ENCODE results near the gene CCS. TPM values are rescaled to one million over a fixed set of nuclear protein-coding genes. Genes with fewer than 3 reads are reported as not detected.
A peak's percentile ranks its signal among the peaks of the same experiment; 100 is the strongest.
"Not testable (repeated sequence)": the region's sequence is repeated elsewhere in the genome, so short reads cannot be mapped to it uniquely, and the experiment has no call there.

Gene CCS
- total RNA-seq, 1 donor from 2014 or later = 32.1 TPM

- Mint-ChIP-seq H3K4me3 (no peak overlapping the region), H3K36me3 (ENCODE audit: low read depth) (no peaks in the 10 kb centered on the region), H3K27ac (no peak overlapping the region), H3K27me3 (ENCODE audit: insufficient read depth) (peaks cover 21% of the 10 kb centered on the region), H3K4me1 (ENCODE audit: low read depth) (no peaks in the 10 kb centered on the region), H3K9me3 (no peaks in the 10 kb centered on the region)
- intact Hi-C loops (cut with micrococcal nuclease) = no loop called here
- no peak for DNase-seq (ENCODE audit: low spot score)
Observed at GRCh38 chr11:66564984-66565383, 28.0 kb upstream of the CCS start.

- H3K4me3 Mint-ChIP-seq = no peak overlapping the region
- peaks cover 29% of the 10 kb centered on the region for H3K27me3 Mint-ChIP-seq (ENCODE audit: insufficient read depth)
- no peaks in the 10 kb centered on the region for H3K9me3 Mint-ChIP-seq
- no peak for DNase-seq (ENCODE audit: low spot score)
- no peak overlapping the region for H3K27ac Mint-ChIP-seq
- H3K4me1 Mint-ChIP-seq (ENCODE audit: low read depth) = no peaks in the 10 kb centered on the region
- intact Hi-C loops (cut with micrococcal nuclease) = no loop called here
- H3K36me3 Mint-ChIP-seq (ENCODE audit: low read depth) = no peaks in the 10 kb centered on the region
Observed at GRCh38 chr11:66566221-66566620, 26.8 kb upstream of the CCS start.

GRCh38 chr11:66567787-66568123, 25.2 kb upstream of the CCS start:
- peaks cover 29% of the 10 kb centered on the region for H3K27me3 Mint-ChIP-seq (ENCODE audit: insufficient read depth)
- H3K27ac Mint-ChIP-seq = no peak overlapping the region
- H3K9me3 Mint-ChIP-seq = no peaks in the 10 kb centered on the region
- no peaks in the 10 kb centered on the region for H3K4me1 Mint-ChIP-seq (ENCODE audit: low read depth)
- H3K36me3 Mint-ChIP-seq (ENCODE audit: low read depth) = no peaks in the 10 kb centered on the region
- no peak for DNase-seq (ENCODE audit: low spot score)
- intact Hi-C loops (cut with micrococcal nuclease) = loop anchor here (1.0 kb wide), 2 partner anchors 21 to 49 kb away; partner anchors contain the start of genes ACTN3, RBM14 and ZDHHC24
- peak overlapping the region; percentile 68 for H3K4me3 Mint-ChIP-seq

GRCh38 chr11:66568124-66568916, 24.7 kb upstream of the CCS start, which contains the start of gene CTSF:
Gene CTSF (minus strand): TSS chr11:66568606. CDS start chr11:66568486, 120 bp downstream.
- Mint-ChIP-seq H3K27ac (no peak within 1 kb of the TSS), H3K4me1 (ENCODE audit: low read depth) (no peaks in the 10 kb centered on the region), H3K9me3 (no peaks in the 10 kb centered on the region), H3K4me3 (peak within 1 kb of the TSS; percentile 73), H3K27me3 (ENCODE audit: insufficient read depth) (peaks cover 29% of the 10 kb centered on the region), H3K36me3 (ENCODE audit: low read depth) (no peaks in the 10 kb centered on the region)
- peak; percentile 63 for DNase-seq (ENCODE audit: low spot score)
- intact Hi-C loops (cut with micrococcal nuclease) = loop anchor here (1.0 kb wide), 2 partner anchors 22 to 48 kb away; partner anchors contain the start of genes ACTN3, RBM14 and ZDHHC24

GRCh38 chr11:66569076-66569475, 23.9 kb upstream of the CCS start:
- H3K27ac Mint-ChIP-seq = no peak overlapping the region
- H3K27me3 Mint-ChIP-seq (ENCODE audit: insufficient read depth) = peaks cover 29% of the 10 kb centered on the region
- H3K9me3 Mint-ChIP-seq = no peaks in the 10 kb centered on the region
- no peak overlapping the region for H3K4me3 Mint-ChIP-seq
- no peak for DNase-seq (ENCODE audit: low spot score)
- intact Hi-C loops (cut with micrococcal nuclease) = no loop called here
- H3K36me3 Mint-ChIP-seq (ENCODE audit: low read depth) = no peaks in the 10 kb centered on the region
- H3K4me1 Mint-ChIP-seq (ENCODE audit: low read depth) = no peaks in the 10 kb centered on the region

- Mint-ChIP-seq H3K36me3 (ENCODE audit: low read depth) (no peaks in the 10 kb centered on the region), H3K27me3 (ENCODE audit: insufficient read depth) (peaks cover 32% of the 10 kb centered on the region), H3K4me1 (ENCODE audit: low read depth) (no peaks in the 10 kb centered on the region), H3K27ac (no peak overlapping the region), H3K4me3 (no peak overlapping the region), H3K9me3 (no peaks in the 10 kb centered on the region)
- intact Hi-C loops (cut with micrococcal nuclease) = no loop called here
- DNase-seq (ENCODE audit: low spot score) = no peak
Observed at GRCh38 chr11:66570079-66570849, 22.7 kb upstream of the CCS start.

GRCh38 chr11:66570850-66571180, 22.2 kb upstream of the CCS start:
- no peak overlapping the region for H3K27ac Mint-ChIP-seq
- H3K36me3 Mint-ChIP-seq (ENCODE audit: low read depth) = no peaks in the 10 kb centered on the region
- H3K4me3 Mint-ChIP-seq = no peak overlapping the region
- no peak for DNase-seq (ENCODE audit: low spot score)
- no peaks in the 10 kb centered on the region for H3K9me3 Mint-ChIP-seq
- peaks cover 30% of the 10 kb centered on the region for H3K27me3 Mint-ChIP-seq (ENCODE audit: insufficient read depth)
- intact Hi-C loops (cut with micrococcal nuclease) = no loop called here
- H3K4me1 Mint-ChIP-seq (ENCODE audit: low read depth) = no peaks in the 10 kb centered on the region

- Mint-ChIP-seq H3K4me3 (no peak overlapping the region), H3K27ac (peak overlapping the region; percentile 9), H3K4me1 (ENCODE audit: low read depth) (peaks cover 14% of the 10 kb centered on the region), H3K9me3 (peaks cover 9% of the 10 kb centered on the region), H3K36me3 (ENCODE audit: low read depth) (peaks cover 3% of the 10 kb centered on the region), H3K27me3 (ENCODE audit: insufficient read depth) (peaks cover 15% of the 10 kb centered on the region)
- intact Hi-C loops (cut with micrococcal nuclease) = loop anchor here (1.0 kb wide), 4 partner anchors 37 to 255 kb away; partner anchors contain the start of gene RBM14
- peak; percentile 53 for DNase-seq (ENCODE audit: low spot score)
Observed at GRCh38 chr11:66579017-66579606, 13.9 kb upstream of the CCS start.

- H3K27ac Mint-ChIP-seq = peak overlapping the region; percentile 6
- DNase-seq (ENCODE audit: low spot score) = no peak
- H3K4me1 Mint-ChIP-seq (ENCODE audit: low read depth) = peaks cover 14% of the 10 kb centered on the region
- peaks cover 9% of the 10 kb centered on the region for H3K9me3 Mint-ChIP-seq
- peaks cover 12% of the 10 kb centered on the region for H3K27me3 Mint-ChIP-seq (ENCODE audit: insufficient read depth)
- no peak overlapping the region for H3K4me3 Mint-ChIP-seq
- intact Hi-C loops (cut with micrococcal nuclease) = no loop called here
- peaks cover 3% of the 10 kb centered on the region for H3K36me3 Mint-ChIP-seq (ENCODE audit: low read depth)
Observed at GRCh38 chr11:66580803-66581202, 12.2 kb upstream of the CCS start.

- H3K9me3 Mint-ChIP-seq = peaks cover 9% of the 10 kb centered on the region
Observed at GRCh38 chr11:66581261-66581660, 11.7 kb upstream of the CCS start.

GRCh38 chr11:66582565-66583147, 10.3 kb upstream of the CCS start:
- H3K36me3 Mint-ChIP-seq (ENCODE audit: low read depth); intact Hi-C loops (cut with micrococcal nuclease); H3K27ac Mint-ChIP-seq; DNase-seq (ENCODE audit: low spot score); H3K9me3 Mint-ChIP-seq; H3K4me3 Mint-ChIP-seq: not testable (repeated sequence)
- H3K4me1 Mint-ChIP-seq (ENCODE audit: low read depth) = peaks cover 14% of the 10 kb centered on the region
- peaks cover 12% of the 10 kb centered on the region for H3K27me3 Mint-ChIP-seq (ENCODE audit: insufficient read depth)

More at GRCh38 chr11:66581261-66581660, 11.7 kb upstream of the CCS start:
- Mint-ChIP-seq H3K4me1 (ENCODE audit: low read depth) (peaks cover 14% of the 10 kb centered on the region), H3K36me3 (ENCODE audit: low read depth) (peaks cover 3% of the 10 kb centered on the region), H3K27ac (no peak overlapping the region), H3K27me3 (ENCODE audit: insufficient read depth) (peaks cover 12% of the 10 kb centered on the region), H3K4me3 (no peak overlapping the region)
- intact Hi-C loops (cut with micrococcal nuclease) = no loop called here
- no peak for DNase-seq (ENCODE audit: low spot score)

GRCh38 chr11:66585447-66585846, 7.5 kb upstream of the CCS start:
- H3K4me1 Mint-ChIP-seq (ENCODE audit: low read depth); H3K27me3 Mint-ChIP-seq (ENCODE audit: insufficient read depth); intact Hi-C loops (cut with micrococcal nuclease); H3K36me3 Mint-ChIP-seq (ENCODE audit: low read depth); DNase-seq (ENCODE audit: low spot score); H3K27ac Mint-ChIP-seq; H3K4me3 Mint-ChIP-seq; H3K9me3 Mint-ChIP-seq: not testable (repeated sequence)
